Ishikawa (cell line): Measurements from ENCODE around the gene PRPH.

Source experiments
- TAF1 ChIP-seq: IDR thresholded peaks from 2 replicates; pipeline ENCODE4 v1.6.1; 2012; ENCODE audit warnings: low read depth, mild to moderate bottlenecking
- YY1 ChIP-seq: IDR thresholded peaks from 2 replicates; pipeline ENCODE4 v1.6.1; 2012; ENCODE audit warnings: low read depth

GRCh38 chr12:49342914-49343731, 48.2 kb downstream of the PRPH start:
- TF ChIP-seq YY1 = no peak
- no peak for TF ChIP-seq TAF1
